GM20431 (cell line): Measurements from ENCODE around the gene ANKFN1.

Source experiments
- in situ Hi-C: fragments of 300-500 bp; cut with MseI, MboI; formaldehyde crosslinking; loops from one replicate; pipeline ENCODE4 v1.15.0; 2020; ENCODE audit warnings: low sequenced_read_pairs; ENCODE audit not compliant: unreplicated experiment

Gene ANKFN1

GRCh38 chr17:56478836-56479447 is 325.7 kb downstream of the ANKFN1 start:
- in situ Hi-C loops, result no loop called here

GRCh38 chr17:56480501-56480900 is 327.2 kb downstream of the ANKFN1 start:
- in situ Hi-C loops, result no loop called here

GRCh38 chr17:56481659-56482058 is 328.4 kb downstream of the ANKFN1 start:
- in situ Hi-C loops, result no loop called here

DNA sequence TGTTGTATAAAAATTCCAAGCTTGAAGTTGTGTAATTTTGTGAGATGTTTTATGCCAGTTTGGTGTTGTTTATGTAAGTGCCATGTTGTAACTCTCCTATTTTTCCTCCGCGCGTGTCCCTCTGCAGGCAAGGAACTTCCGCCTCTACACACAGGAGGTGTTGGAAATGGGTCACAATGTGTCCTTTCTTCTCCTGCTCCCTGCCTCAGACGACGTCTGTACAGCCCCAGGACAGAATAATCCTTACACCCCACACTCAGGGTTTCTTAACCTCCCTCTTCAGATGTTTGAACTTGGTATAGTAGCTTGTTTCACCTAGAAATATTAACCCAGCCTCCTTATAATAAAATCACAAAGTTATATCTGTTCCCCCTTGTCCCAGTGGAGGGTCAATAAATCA is 329.0 kb downstream of the ANKFN1 start:
- in situ Hi-C loops, result no loop called here

DNA sequence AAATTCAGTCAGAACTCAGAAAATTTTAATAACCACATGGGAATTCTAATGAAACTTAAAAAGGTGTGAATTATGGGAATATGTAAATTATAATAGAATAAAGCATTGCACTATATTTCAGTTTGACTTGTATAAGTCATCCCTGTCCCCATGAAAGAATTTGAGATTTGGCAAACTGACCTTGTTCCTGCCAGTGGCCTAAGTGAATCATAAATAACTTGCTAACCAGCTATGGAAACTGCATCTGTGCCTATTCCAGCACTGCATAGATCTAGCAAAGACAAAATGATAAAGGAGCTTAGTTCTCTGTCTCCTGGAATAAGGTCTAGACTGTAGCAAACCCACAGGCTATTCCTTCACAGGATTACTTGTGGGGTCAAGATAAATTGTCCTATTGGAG is 333.5 kb downstream of the ANKFN1 start:
- in situ Hi-C loops, result no loop called here

DNA sequence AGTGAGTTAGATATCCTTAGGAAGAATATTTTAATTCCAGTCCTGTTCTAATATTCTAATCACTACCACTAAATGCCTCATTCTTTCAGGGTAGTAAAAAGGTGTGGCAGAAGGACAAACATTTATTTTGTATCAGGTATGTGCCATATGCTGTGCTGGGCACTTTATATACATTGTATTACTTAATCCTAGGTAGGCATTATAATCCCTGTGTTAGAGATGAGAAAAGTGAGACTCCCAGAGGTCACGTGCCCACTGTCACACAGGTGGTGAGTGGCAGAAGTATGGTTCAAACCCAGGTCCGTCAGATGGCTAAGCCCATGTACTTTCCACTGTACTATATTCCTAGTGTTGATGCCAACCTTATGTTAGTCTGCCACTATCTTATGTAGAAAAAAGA is 335.5 kb downstream of the ANKFN1 start:
- in situ Hi-C loops, result no loop called here

DNA sequence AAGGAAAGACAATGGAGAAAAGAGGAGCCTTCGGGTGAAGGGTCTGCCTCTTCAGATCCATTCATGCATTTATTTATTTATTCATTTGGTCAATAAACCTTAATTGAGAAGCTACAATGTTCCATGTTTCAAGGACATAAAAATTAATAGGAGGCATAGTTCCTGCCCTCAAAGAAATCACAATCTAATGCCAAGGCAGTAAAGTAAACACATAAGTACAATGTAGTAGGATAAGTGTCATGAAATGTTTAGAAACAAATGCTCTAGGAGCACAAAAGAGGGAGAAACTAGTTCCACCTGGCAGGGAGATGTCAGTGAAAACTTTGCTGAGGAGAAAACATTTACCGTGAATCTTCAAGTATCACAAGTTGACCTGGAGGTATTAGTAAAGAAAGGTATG is 336.7 kb downstream of the ANKFN1 start:
- in situ Hi-C loops, result no loop called here

DNA sequence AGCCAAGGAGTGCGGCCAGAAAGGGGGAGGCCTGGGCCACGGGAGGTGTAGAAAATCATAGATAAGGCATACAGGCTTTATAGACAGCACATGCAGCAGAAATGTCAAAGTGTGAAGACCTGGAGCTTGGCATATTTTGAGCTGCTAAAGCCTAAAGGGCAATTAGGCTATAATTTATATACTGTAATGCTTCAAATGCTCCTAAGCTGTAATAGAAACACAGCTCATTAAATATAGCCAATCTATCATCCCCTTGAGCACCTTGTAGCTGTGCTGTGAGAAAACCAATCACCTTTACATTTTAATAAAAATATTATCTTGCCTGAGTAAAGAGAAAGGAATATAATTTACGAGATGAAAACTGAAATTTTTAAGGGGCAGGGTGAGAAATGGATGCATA is 342.3 kb downstream of the ANKFN1 start:
- in situ Hi-C loops, result no loop called here

- in situ Hi-C loops, result no loop called here
These were observed 343.9 kb downstream of the ANKFN1 start for GRCh38 chr17:56497132-56497531.

DNA sequence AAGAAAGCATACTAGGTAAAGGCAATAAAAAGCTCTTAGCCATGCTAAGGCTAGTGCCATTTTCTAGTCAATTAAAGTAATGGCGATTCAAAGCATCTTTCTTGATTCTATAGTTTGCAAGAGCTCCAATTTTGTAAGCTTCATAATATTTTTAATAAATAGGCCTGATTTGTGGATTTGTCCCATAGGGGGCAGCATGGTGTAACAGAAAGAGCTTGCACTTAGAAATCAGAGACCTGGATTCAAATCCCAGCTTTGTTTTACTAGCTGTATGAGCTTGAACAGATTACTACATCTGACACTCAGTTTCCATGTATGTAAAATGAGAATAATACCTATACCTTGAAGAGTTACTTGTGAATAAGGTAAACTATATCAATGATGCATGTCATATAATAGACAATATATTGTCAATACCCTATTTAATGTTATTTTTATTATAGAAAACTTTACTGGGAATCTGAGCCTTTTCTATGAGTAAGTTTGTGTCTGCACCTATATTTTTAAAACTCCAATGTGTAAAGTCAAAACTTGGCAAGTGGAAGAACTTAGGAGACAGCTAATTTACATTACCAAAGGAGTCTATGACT is 346.6 kb downstream of the ANKFN1 start:
- in situ Hi-C loops, result no loop called here

DNA sequence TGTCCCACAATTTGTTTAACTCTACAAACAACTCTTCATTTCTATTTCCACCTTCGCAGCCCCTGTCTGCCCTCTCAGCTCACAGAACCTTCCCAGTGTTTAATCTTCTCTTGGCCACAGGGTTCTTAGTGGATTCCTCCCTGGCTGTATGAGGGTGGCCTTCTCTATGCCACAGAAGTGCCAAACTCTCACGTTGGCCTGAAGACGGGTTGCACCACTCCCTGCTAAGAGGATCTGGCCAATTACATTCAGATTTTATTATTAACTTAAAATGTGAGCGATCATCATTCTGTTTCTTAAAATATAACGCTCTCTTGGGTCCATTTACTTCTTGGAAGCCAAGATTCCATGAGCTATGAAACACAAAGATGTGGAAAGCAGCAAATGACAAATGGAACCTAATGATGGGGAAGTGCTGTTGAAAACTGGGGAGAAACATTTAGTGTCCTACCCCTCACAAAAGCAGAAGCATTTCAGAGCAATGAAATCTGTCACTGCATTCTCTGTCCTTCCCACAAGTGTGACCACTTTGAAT is 348.9 kb downstream of the ANKFN1 start:
- in situ Hi-C loops, result no loop called here

DNA sequence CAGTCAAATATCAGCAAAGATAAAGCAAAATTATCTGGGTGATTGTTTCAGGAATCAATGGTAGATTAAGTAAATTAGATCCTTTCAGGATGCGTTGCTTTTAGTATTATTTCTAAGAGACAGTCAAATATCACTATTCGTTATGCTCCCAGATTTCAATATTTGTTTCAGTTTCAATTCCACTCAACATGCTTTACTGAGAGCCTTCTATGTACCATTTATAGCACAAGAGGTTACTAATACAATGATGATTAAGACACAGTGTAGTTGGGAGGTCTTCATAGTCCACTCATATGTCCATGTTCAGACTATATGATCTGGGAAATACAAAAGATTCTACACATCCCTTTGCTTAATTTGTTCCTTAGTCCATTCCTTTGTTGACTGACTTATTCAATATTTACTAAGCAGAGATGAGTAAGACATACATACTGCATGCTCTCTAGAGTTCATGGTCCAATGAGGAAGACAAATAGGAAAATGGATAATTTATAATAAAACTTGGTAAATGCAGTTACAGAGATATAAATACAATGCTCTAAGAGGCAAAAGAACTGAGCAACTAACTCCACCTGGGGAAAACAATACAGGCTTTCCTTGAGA is 352.0 kb downstream of the ANKFN1 start:
- in situ Hi-C loops, result no loop called here

GRCh38 chr17:56506349-56506748 is 353.1 kb downstream of the ANKFN1 start:
- in situ Hi-C loops, result no loop called here

DNA sequence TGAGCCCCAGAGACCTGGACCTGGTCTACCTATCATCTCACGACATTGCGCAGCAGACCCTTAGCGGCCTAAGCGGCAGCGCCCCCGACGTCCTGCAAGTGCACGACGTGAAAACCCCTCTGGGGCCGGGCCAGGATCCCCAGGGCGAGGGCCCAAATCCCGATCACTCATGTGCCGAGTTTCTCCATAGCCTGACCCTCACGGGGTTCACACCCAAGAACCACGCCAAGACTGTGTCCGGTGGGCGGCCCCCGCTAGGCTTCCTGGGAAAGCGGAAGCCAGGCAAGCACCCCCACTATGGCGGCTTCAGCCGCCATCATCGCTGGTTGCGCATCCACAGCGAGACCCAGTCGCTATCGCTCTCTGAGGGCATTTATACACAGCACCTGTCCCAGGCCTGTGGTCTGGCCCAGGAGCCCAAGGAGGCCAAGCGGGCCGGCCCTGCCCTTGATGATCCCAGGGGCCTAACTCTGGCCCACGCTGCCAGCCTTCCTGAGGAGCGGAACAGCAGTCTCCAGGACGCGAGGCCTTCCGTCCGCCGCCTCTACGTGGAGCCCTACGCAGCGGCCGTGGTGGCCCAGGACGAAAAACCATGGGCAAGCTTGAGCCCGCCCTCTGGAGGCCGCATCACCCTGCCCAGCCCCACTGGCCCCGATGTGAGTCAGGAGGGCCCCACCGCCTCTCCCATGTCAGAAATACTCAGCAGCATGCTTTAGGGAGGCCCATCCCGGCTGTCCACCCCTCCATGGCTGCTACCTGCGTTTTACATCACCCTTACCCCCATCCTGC is 357.5 kb downstream of the ANKFN1 start:
- in situ Hi-C loops, result no loop called here

DNA sequence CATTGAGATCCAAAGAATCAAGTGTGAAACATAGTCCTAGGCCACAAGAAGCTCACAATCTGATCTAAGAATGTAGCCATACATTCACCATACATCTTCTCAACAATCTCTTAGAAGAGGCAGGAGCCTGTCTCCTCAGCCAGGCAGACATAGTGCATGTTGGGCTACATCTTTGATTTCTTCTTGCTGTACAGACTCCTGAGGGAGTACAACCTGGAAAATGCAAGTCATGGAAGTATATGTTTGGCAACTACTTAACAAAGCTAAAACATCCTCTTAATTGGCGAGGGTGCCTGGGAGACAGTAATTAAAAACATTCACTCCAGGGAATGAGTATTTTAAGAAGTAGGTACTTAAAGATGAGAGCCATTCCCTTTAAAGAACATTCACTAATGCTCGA is 361.0 kb downstream of the ANKFN1 start:
- in situ Hi-C loops, result no loop called here

GRCh38 chr17:56514899-56515298 is 361.6 kb downstream of the ANKFN1 start:
- in situ Hi-C loops, result no loop called here

DNA sequence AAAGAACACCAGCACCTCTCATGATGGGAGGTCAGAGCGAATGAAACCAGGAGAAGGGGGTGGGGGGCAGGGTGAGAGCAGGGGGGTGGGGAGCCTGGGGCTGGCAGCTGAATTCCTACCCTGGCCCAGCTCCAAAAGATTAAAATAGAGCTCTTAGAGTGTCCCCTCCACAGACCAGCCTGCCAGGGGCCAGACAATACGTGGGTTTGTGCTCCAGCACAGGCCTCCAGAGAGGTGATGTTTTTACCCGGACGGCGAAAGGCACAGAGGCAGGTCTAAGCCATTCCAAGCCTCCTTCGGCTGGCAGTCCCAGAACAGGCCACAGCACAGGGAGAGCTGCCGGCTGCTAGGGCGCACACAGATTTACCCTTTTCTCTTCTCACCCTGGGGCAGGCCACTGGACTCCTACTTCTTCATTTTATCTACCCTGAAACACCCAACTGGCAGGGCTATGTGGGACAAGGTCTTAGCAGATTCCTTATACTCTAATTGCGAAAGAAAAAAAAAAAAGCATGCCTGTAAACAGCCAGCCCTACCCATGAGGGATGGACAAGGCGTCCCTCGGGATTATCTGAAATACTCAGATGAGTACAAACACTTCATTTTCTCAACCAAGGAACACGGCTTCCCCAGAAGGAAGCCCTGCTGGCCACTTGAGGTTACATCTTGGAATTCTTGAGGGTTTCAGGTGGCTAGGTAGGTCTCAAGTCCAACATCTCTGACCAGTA is 368.3 kb downstream of the ANKFN1 start:
- in situ Hi-C loops, result no loop called here

- in situ Hi-C loops, result no loop called here
These were observed 369.8 kb downstream of the ANKFN1 start for GRCh38 chr17:56523042-56523441.

DNA sequence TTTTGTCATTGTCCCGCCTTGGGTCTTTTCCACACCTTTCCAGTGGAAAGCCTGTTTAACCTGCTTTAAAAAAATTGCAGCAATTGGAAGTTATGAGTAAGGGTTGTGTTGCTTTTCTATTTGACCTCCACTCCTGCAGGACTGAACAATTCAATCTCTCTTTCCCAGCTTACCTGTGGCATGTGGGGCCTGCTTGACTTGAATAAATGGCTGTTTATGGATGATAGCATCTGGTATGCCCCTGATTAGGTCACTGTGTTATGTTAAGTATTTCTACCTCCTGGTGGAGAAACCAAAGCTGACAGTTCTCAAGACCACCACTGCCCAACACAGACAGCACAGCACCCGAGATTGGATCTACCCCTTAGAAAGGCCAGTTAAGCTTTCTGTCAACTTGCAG is 375.4 kb downstream of the ANKFN1 start:
- in situ Hi-C loops, result no loop called here

DNA sequence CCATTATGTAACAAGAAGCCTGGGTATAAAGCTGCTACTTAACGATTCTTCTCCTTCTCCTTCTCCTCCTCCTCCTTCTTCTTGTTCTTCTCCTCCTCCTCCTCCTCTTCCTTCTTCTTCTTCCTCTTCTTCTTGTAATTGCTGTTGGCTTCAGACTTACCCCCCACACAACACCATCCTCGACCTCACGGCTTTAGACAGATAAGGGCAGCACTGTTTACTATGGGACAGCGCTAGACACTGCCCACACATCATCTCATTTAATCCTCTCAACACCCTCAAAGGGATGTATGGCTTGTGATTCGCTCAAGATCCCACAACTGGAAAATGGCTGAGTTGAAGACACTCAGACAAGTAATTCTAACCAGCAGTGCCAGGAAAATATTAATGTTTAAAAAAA is 379.7 kb downstream of the ANKFN1 start:
- in situ Hi-C loops, result no loop called here
